C4-2B (cell line): ENCODE results near the gene HRAS.

Experiments
- ZFX ChIP-seq: fragments of 450-650 bp; IDR thresholded peaks from 2 replicates; pipeline ENCODE4 v1.6.1; 2017
- TF ChIP-seq, protein P1 (sequence below): fragments of 450-650 bp; conservative IDR thresholded peaks from 2 replicates; pipeline ENCODE4 v1.5.1; 2017; ENCODE audit warnings: mild to moderate bottlenecking

DNA sequence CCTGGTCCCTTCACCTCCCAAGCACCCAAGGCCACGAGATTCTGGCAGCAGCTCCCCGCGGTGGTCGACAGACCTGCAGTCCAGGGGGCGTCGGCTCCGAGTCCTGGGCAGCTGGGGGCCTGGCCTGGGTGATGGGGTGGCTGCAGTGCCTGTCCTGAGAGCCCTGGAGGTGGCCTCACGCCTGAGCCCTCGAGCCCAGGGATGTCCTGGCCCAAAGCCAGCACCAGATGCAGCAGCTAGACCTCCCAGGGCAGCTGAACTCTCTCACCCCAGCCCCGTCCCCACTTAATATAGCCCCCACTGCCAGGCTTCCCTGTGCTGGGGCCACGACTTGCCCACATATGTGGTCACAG lies 18.6 kb upstream of the HRAS start:
- TF ChIP-seq, protein P1, sequence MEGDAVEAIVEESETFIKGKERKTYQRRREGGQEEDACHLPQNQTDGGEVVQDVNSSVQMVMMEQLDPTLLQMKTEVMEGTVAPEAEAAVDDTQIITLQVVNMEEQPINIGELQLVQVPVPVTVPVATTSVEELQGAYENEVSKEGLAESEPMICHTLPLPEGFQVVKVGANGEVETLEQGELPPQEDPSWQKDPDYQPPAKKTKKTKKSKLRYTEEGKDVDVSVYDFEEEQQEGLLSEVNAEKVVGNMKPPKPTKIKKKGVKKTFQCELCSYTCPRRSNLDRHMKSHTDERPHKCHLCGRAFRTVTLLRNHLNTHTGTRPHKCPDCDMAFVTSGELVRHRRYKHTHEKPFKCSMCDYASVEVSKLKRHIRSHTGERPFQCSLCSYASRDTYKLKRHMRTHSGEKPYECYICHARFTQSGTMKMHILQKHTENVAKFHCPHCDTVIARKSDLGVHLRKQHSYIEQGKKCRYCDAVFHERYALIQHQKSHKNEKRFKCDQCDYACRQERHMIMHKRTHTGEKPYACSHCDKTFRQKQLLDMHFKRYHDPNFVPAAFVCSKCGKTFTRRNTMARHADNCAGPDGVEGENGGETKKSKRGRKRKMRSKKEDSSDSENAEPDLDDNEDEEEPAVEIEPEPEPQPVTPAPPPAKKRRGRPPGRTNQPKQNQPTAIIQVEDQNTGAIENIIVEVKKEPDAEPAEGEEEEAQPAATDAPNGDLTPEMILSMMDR = no peak
- no peak for TF ChIP-seq ZFX
